Kidney tubule cell (primary cell): Measurements from ENCODE around the gene QRSL1.
A peak's percentile ranks its signal among the peaks of the same experiment; 100 is the strongest.
"Not testable (repeated sequence)": the region's sequence is repeated elsewhere in the genome, so short reads cannot be mapped to it uniquely, and the experiment has no call there.

Experiments used
- DNase-seq: peaks from one replicate; pipeline ENCODE4 v3.0.0-alpha.2; 2018; ENCODE audit warnings: low spot score

The QRSL1 gene

GRCh38 chr6:106677282-106677681 lies 47.9 kb downstream of the QRSL1 start:
- no peak for DNase-seq

GRCh38 chr6:106684011-106684410 lies 54.6 kb downstream of the QRSL1 start:
- DNase-seq, result no peak

GRCh38 chr6:106685833-106686232 lies 56.5 kb downstream of the QRSL1 start:
- DNase-seq, result no peak

GRCh38 chr6:106688177-106688951 lies 59.0 kb downstream of the QRSL1 start:
- DNase-seq, result peak; percentile 26

GRCh38 chr6:106692112-106692818 lies 62.9 kb downstream of the QRSL1 start:
- peak; percentile 84 for DNase-seq

GRCh38 chr6:106692819-106693208 lies 63.4 kb downstream of the QRSL1 start:
- no peak for DNase-seq

GRCh38 chr6:106693418-106693817 lies 64.0 kb downstream of the QRSL1 start:
- no peak for DNase-seq

- no peak for DNase-seq
Observed at GRCh38 chr6:106694343-106694742, 65.0 kb downstream of the QRSL1 start.

GRCh38 chr6:106700581-106700980 lies 71.2 kb downstream of the QRSL1 start:
- no peak for DNase-seq

- DNase-seq, result not testable (repeated sequence)
Observed at GRCh38 chr6:106701201-106701600, 71.8 kb downstream of the QRSL1 start.

GRCh38 chr6:106702046-106702445 lies 72.7 kb downstream of the QRSL1 start:
- no peak for DNase-seq

- peak; percentile 74 for DNase-seq
Observed at GRCh38 chr6:106702451-106703110, 73.2 kb downstream of the QRSL1 start.

GRCh38 chr6:106704327-106704726 lies 74.9 kb downstream of the QRSL1 start:
- no peak for DNase-seq

GRCh38 chr6:106705156-106705555 lies 75.8 kb downstream of the QRSL1 start:
- no peak for DNase-seq

GRCh38 chr6:106710580-106710979 lies 81.2 kb downstream of the QRSL1 start:
- no peak for DNase-seq

- DNase-seq, result no peak
Observed at GRCh38 chr6:106714281-106714680, 84.9 kb downstream of the QRSL1 start.

GRCh38 chr6:106715922-106716321 lies 86.5 kb downstream of the QRSL1 start:
- no peak for DNase-seq

GRCh38 chr6:106716966-106717365 lies 87.6 kb downstream of the QRSL1 start:
- no peak for DNase-seq
